ENCODE results near the gene RABAC1. TPM values are rescaled to one million over a fixed set of nuclear protein-coding genes. Genes with fewer than 3 reads are reported as not detected.

RABAC1 gene
- total RNA-seq, 1 donor from 2014 or later: 282 TPM

DNA sequence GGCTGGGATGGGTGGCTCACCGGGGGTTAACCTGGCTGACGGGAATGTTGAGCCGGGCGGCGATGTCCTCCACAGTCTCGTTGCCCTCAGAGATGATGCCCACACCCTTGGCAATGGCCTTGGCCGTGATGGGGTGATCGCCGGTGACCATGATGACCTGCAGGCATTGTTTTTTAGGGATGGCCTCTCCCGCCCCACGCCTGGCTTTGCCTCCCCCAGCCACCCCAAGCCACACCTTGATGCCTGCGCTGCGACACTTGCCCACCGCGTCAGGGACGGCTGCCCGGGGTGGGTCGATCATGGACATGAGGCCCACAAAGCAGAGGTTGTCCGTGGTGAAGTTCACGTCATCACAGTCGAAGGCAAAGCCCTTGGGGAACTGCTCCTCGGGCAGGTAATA lies 18.8 kb upstream of the RABAC1 start:
- no peak overlapping the region for H3K4me3 Mint-ChIP-seq (ENCODE audit: unreplicated experiment)
- TF ChIP-seq, protein P1, sequence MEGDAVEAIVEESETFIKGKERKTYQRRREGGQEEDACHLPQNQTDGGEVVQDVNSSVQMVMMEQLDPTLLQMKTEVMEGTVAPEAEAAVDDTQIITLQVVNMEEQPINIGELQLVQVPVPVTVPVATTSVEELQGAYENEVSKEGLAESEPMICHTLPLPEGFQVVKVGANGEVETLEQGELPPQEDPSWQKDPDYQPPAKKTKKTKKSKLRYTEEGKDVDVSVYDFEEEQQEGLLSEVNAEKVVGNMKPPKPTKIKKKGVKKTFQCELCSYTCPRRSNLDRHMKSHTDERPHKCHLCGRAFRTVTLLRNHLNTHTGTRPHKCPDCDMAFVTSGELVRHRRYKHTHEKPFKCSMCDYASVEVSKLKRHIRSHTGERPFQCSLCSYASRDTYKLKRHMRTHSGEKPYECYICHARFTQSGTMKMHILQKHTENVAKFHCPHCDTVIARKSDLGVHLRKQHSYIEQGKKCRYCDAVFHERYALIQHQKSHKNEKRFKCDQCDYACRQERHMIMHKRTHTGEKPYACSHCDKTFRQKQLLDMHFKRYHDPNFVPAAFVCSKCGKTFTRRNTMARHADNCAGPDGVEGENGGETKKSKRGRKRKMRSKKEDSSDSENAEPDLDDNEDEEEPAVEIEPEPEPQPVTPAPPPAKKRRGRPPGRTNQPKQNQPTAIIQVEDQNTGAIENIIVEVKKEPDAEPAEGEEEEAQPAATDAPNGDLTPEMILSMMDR (IDR thresholded peaks at IDR 0.05): no peak
- no peaks in the 10 kb centered on the region for H3K36me3 Mint-ChIP-seq (ENCODE audit: low read depth)
- H3K4me1 Mint-ChIP-seq (ENCODE audit: low read depth): no peaks in the 10 kb centered on the region
- no peak for DNase-seq (ENCODE audit: low spot score)
- H3K27ac Mint-ChIP-seq (ENCODE audit: unreplicated experiment): no peak overlapping the region
- H3K27me3 Mint-ChIP-seq (ENCODE audit: low read depth): peaks cover 19% of the 10 kb centered on the region
- no peaks in the 10 kb centered on the region for H3K9me3 Mint-ChIP-seq (ENCODE audit: low read depth)

DNA sequence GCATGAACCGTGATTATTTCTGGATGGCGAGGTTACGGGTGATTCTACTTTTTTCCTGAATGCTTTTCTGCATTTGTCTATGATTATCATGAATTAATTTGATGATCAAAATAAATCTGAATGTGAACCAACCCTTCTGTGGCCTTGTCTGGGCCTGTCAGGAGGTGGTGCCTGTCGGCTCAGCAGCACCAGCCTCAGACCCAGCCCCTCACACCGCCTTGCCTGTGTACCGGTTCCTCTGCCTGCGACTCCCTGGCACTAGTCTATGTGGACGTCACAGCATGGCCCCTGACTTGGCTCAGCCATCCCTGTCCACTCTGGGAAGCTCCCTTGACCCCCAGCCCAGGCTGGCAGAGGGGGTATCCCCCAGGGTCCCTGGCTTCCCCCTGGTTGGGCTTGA lies 15.5 kb upstream of the RABAC1 start:
- Mint-ChIP-seq H3K27ac (ENCODE audit: unreplicated experiment) (no peak overlapping the region), H3K27me3 (ENCODE audit: low read depth) (peaks cover 21% of the 10 kb centered on the region), H3K4me1 (ENCODE audit: low read depth) (no peaks in the 10 kb centered on the region), H3K9me3 (ENCODE audit: low read depth) (no peaks in the 10 kb centered on the region), H3K36me3 (ENCODE audit: low read depth) (no peaks in the 10 kb centered on the region), H3K4me3 (ENCODE audit: unreplicated experiment) (no peak overlapping the region)
- no peak for DNase-seq (ENCODE audit: low spot score)
- TF ChIP-seq, protein P1 (IDR thresholded peaks at IDR 0.05): no peak

DNA sequence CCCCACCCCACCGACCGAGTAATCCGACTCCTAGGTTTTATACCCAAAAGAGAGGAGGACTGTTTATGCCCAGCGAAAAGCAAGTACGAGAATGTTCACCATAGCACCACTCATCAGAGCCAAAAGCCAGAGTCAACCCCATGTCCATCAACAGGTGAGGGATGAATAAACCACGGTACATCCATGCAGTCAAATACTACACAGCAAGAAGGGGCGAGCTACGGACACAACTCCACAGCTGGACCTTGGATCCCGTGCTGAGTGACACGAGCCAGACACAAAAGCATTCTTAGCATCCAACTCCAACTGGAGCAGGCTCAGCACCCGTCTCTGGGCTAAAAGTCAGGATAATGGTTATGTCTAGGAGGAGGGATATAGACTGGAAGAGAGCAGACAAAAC lies 12.2 kb upstream of the RABAC1 start:
- Mint-ChIP-seq H3K27ac (ENCODE audit: unreplicated experiment) (no peak overlapping the region), H3K27me3 (ENCODE audit: low read depth) (peaks cover 38% of the 10 kb centered on the region), H3K4me3 (ENCODE audit: unreplicated experiment) (no peak overlapping the region), H3K9me3 (ENCODE audit: low read depth) (no peaks in the 10 kb centered on the region), H3K36me3 (ENCODE audit: low read depth) (peaks cover 1% of the 10 kb centered on the region), H3K4me1 (ENCODE audit: low read depth) (no peaks in the 10 kb centered on the region)
- TF ChIP-seq, protein P1 (IDR thresholded peaks at IDR 0.05): no peak
- DNase-seq (ENCODE audit: low spot score): no peak

DNA sequence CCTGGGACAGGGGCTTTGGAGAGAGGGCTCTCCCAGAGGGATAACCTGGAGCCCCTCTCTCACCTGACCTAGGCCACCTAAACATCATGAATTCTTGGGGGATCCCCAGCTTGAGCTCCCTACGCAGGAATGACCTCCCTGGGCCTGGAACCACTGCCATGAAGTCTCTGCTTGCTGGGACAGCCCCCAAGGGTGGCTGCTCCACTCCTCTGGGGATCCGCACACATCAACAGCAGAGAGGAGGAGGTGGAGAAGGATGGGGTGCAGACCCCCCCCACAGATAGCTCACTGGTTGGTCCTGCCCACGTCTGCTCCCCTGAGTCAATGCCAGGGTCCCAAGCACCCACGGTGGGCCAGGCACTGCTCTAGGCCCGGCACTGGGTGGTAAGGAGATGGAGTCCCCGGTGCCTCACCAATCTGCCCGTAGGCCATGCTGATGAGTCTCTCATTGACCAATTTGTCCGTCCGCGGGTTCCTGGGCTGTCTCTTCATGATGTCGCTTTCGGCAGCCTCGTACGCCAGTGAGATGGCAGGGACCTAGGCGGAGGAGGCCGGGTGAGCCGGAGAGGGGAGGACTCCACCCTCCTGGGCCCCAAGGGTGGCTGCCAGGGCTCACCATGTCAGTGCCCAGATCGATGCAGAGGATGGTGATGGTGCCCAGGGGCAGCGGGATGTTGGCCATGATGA lies 10.8 kb upstream of the RABAC1 start:
- Mint-ChIP-seq H3K4me3 (ENCODE audit: unreplicated experiment) (no peak overlapping the region), H3K4me1 (ENCODE audit: low read depth) (no peaks in the 10 kb centered on the region), H3K36me3 (ENCODE audit: low read depth) (peaks cover 1% of the 10 kb centered on the region), H3K27ac (ENCODE audit: unreplicated experiment) (no peak overlapping the region), H3K27me3 (ENCODE audit: low read depth) (peaks cover 41% of the 10 kb centered on the region), H3K9me3 (ENCODE audit: low read depth) (no peaks in the 10 kb centered on the region)
- DNase-seq (ENCODE audit: low spot score): no peak
- TF ChIP-seq, protein P1 (IDR thresholded peaks at IDR 0.05): no peak

DNA sequence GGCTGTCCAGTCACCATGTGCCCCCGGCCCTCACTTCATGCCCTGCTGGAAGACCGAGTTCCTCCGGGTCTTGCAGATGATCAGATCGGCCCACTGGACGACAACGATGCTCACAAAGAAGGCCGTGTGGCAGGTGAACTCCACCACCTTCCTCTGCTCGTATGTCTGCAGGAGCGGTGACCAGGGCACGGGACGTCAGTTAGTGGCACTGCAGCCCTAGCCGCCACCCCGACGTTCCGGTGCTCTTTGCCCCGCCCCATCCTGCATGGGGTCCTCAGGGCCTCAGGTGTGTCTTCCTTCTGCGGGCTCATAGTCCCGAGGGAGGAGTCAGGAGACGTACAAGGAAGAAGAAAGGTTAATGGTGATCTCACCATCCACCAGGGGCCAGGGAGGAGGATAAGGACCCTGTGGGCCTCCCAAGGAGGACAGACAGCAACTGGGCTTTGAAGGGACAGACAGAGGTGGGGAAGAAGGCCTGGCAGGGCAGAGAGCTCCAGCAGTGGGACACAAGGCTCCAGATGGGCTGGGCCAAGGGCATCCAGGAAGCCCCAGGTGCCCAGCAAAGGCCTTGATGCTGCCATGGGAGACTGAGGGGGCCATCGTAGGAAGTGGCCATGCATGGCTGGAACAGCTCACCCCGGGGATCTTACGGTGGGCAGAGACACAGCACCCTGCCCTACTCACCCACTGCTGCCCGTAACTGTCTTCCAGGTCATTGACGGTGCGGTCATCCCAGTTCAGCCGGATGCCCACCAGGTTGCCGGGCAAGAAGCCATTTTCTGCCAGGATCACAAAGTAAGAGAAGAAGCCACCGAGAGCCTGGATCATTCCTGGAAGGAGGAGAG lies 9.9 kb upstream of the RABAC1 start:
- no peak for DNase-seq (ENCODE audit: low spot score)
- Mint-ChIP-seq H3K27ac (ENCODE audit: unreplicated experiment) (no peak overlapping the region), H3K4me3 (ENCODE audit: unreplicated experiment) (no peak overlapping the region), H3K36me3 (ENCODE audit: low read depth) (peaks cover 1% of the 10 kb centered on the region), H3K9me3 (ENCODE audit: low read depth) (no peaks in the 10 kb centered on the region), H3K4me1 (ENCODE audit: low read depth) (no peaks in the 10 kb centered on the region), H3K27me3 (ENCODE audit: low read depth) (peaks cover 39% of the 10 kb centered on the region)
- TF ChIP-seq, protein P1 (IDR thresholded peaks at IDR 0.05): no peak
